Cardiac muscle cell (in vitro differentiated cells and primary cell): Measurements from ENCODE around the gene DPP10. TPM values are rescaled to one million over a fixed set of nuclear protein-coding genes. Genes with fewer than 3 reads are reported as not detected.
A peak's percentile ranks its signal among the peaks of the same experiment; 100 is the strongest.

Experiments
- DNase-seq, 2 donors: peaks; one replicate each; pipeline versions ENCODE4 v3.0.0 to v3.0.0-alpha.2; 2010 to 2017; ENCODE audit warnings: low read depth in 1 of 2, low spot score in 1 of 2
- H3K27ac ChIP-seq: fragments of 200-600 bp; sonication (generic); 2 replicates; pipeline ENCODE4 v1.5.1; 2016
- H3K27me3 ChIP-seq: fragments of 200-600 bp; sonication (generic); 2 replicates; pipeline ENCODE4 v1.6.0; 2016; ENCODE audit warnings: control low read depth
- H3K36me3 ChIP-seq: fragments of 200-600 bp; sonication (generic); 2 replicates; pipeline ENCODE4 v1.5.1; 2016; ENCODE audit warnings: control low read depth
- H3K4me1 ChIP-seq: fragments of 200-600 bp; sonication (generic); 2 replicates; pipeline ENCODE4 v1.8.1; 2017; ENCODE audit warnings: low read depth, mild to moderate bottlenecking, mixed run types
- H3K4me3 ChIP-seq: fragments of 200-600 bp; sonication (generic); 2 replicates; pipeline ENCODE4 v1.5.1; 2016; ENCODE audit warnings: mild to moderate bottlenecking
- H3K9me3 ChIP-seq: fragments of 200-600 bp; sonication (generic); 2 replicates; pipeline ENCODE4 v1.5.1; 2017; ENCODE audit warnings: low read depth, mild to moderate bottlenecking, control low read depth
- polyA plus RNA-seq: library from polyadenylated mRNA; unstranded; fragments of >200 nt; fragmentation: Nextera tagmentation; extraction: Ambion mirVana; gene quantifications from 2 replicates; pipeline ENCODE4 v1.2.1, GENCODE V29; 2016
- total RNA-seq: library from RNA; depleted of rRNA; stranded (reverse); fragments of >200 nt; gene quantifications from 2 replicates; pipeline ENCODE4 v1.2.3, GENCODE V29; 2016
- TF ChIP-seq, protein P1 (sequence below): IDR thresholded peaks from 2 replicates; pipeline ENCODE4 v1.5.1; 2012; ENCODE audit warnings: low read depth, mild to moderate bottlenecking, low read length

Gene DPP10
- total and polyA plus RNA-seq, 2 experiments from 2014 or later: 1.1 to 1.4 TPM

DNA sequence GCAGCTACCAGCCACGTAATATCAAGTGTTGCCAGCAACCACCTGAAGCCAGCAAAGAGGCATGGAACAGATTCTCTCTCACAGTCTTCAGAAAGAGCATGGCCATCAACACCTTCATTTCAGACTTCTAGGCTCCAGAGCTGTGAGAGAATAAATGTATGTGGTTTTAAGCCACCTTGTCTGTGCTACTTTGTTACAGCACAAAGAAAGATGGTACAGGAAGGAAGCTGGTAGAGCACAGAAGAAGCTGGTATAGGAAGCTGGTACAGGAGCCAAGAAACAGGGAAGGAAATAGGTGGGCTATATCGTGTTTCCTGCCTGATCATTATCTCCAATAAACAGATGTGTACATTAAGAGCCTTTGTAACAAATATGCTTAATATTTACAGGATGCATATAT is 217.4 kb downstream of the DPP10 start:
- DNase-seq: no peak
- Histone ChIP-seq H3K27me3 (peaks cover 69% of the 10 kb centered on the region), H3K4me3 (no peak overlapping the region), H3K36me3 (no peaks in the 10 kb centered on the region), H3K4me1 (no peaks in the 10 kb centered on the region), H3K27ac (no peak overlapping the region), H3K9me3 (no peaks in the 10 kb centered on the region)
- TF ChIP-seq, protein P1, sequence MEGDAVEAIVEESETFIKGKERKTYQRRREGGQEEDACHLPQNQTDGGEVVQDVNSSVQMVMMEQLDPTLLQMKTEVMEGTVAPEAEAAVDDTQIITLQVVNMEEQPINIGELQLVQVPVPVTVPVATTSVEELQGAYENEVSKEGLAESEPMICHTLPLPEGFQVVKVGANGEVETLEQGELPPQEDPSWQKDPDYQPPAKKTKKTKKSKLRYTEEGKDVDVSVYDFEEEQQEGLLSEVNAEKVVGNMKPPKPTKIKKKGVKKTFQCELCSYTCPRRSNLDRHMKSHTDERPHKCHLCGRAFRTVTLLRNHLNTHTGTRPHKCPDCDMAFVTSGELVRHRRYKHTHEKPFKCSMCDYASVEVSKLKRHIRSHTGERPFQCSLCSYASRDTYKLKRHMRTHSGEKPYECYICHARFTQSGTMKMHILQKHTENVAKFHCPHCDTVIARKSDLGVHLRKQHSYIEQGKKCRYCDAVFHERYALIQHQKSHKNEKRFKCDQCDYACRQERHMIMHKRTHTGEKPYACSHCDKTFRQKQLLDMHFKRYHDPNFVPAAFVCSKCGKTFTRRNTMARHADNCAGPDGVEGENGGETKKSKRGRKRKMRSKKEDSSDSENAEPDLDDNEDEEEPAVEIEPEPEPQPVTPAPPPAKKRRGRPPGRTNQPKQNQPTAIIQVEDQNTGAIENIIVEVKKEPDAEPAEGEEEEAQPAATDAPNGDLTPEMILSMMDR: no peak

DNA sequence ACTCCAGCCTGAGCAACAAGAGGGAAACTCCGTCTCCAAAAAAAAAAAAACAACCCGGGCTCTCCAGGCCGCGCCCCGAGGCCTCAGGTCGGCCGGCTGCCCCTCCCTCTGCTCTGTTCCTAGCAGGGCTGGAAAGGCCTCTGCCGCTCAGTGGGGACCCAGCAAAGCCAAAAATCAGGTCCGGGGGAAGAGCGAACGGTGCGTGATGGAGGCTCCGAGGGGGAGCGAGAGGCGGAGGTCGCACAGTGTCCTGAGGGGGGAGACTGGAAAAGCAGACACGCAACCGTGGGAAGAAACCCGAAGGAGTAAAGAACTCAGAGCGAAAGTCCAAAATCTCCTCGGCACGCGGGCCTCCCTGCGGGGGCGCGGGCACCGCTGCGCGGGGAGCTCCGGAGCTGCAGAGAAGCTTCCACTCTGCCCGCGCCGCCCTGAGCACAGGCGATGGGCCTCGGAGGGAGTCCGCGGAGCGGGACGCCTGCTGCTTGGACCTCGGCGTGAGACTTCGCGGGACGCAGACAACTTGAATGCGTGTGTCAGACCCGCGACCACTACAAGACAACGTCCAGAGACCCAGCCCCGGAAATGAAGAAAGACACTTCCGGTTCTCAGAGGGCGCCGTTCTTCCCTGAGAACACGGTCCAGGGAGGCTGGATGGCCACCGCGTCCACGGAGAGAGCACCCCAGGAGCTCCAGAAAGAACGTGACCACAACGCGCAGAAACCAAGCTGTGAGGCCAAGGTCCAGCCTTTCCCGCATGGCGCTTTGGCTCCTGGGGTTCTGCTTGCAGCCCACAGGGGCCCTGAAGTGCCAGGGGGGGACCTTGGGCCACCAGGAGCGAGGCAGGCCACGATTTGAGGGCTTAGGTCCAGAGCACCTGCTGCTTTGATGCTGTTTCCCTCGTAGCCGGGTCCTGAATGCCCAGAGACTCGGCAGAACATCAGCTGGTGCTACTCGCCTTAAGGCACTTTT is 219.8 kb downstream of the DPP10 start:
- Histone ChIP-seq H3K4me1 (no peaks in the 10 kb centered on the region), H3K27me3 (peaks cover 63% of the 10 kb centered on the region), H3K4me3 (peak overlapping the region; percentile 35), H3K36me3 (no peaks in the 10 kb centered on the region), H3K9me3 (no peaks in the 10 kb centered on the region), H3K27ac (no peak overlapping the region)
- TF ChIP-seq, protein P1: no peak
- DNase-seq: peak; percentile 8 to 22

DNA sequence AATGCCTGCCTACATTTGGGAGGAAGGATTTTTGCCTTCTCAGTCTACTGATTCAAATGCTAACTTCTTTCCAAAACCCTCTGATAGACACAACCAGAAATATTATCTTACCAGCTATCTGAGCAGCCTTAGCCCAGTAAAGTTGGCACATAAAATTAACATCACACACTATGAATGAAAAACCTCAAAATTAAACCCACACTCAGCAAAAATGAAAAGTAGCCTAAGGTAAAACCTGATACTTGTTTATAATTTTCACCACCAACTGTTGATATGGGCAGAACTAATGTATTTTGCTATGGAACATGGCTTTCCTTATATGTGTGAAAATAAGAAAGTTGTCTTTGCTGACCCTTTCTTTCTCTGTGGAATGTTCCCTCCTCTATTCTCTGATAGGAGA is 226.0 kb downstream of the DPP10 start:
- peaks cover 28% of the 10 kb centered on the region for H3K27me3 ChIP-seq
- no peaks in the 10 kb centered on the region for H3K4me1 ChIP-seq
- H3K4me3 ChIP-seq: no peak overlapping the region
- H3K9me3 ChIP-seq: no peaks in the 10 kb centered on the region
- TF ChIP-seq, protein P1: no peak
- no peak overlapping the region for H3K27ac ChIP-seq
- no peaks in the 10 kb centered on the region for H3K36me3 ChIP-seq
- DNase-seq: no peak

DNA sequence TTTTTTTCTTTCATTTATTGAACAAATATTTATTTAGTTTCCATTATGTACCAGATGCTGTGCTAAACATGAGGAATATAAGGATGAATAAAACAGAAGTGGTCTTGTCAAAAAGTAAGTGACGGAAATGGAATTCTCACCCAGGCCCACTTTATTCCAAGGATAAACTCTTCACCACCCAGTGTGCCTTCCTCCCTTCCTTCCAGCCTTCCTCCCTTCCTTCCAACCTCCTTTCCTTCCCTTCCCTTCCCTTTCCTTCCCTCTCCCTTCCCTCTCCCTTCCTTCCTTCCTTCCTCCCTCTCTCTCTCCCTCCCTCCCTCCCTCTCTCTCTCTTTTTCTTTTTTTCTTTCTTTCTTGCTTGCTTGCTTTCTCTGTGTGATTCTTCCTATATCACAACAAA is 240.8 kb downstream of the DPP10 start:
- DNase-seq: no peak
- H3K27ac ChIP-seq: no peak overlapping the region
- no peaks in the 10 kb centered on the region for H3K27me3 ChIP-seq
- no peaks in the 10 kb centered on the region for H3K36me3 ChIP-seq
- no peaks in the 10 kb centered on the region for H3K9me3 ChIP-seq
- H3K4me3 ChIP-seq: no peak overlapping the region
- no peaks in the 10 kb centered on the region for H3K4me1 ChIP-seq
- TF ChIP-seq, protein P1: no peak

DNA sequence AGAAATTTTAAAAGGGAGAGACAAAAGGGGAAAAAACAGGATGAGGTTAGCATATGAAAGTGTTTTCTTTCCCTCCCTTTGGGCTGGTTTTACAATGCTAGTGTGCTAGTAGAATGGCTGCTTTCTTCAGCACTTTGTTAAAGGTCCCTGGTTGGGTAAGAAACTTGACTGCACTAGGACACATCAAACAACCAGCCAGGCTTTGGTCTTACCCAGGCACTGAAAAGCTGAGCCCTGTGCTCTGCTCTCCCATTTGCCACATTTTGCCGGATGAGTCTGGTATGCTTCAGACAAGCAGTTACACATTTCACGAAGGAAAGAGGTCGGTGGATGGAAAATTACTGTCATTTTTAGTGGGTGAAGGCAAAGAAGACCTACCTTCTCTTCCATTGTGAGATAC is 242.0 kb downstream of the DPP10 start:
- H3K27ac ChIP-seq: no peak overlapping the region
- H3K4me3 ChIP-seq: no peak overlapping the region
- no peaks in the 10 kb centered on the region for H3K36me3 ChIP-seq
- no peaks in the 10 kb centered on the region for H3K9me3 ChIP-seq
- TF ChIP-seq, protein P1: no peak
- no peaks in the 10 kb centered on the region for H3K4me1 ChIP-seq
- no peaks in the 10 kb centered on the region for H3K27me3 ChIP-seq
- no peak for DNase-seq
